ENCODE data around the gene ACADS.

ACADS gene

GRCh38 chr12:120725659-120726509, at the start of gene ACADS:
Gene ACADS, plus strand, starts transcription at chr12:120725826. Its CDS starts 60 bp downstream, at chr12:120725886.
- DNase-seq = peak; percentile 87

- no peak for DNase-seq
Observed at GRCh38 chr12:120677765-120678473, 47.7 kb upstream of the ACADS start.

- DNase-seq = no peak
Observed at GRCh38 chr12:120678572-120678971, 47.1 kb upstream of the ACADS start.

- no peak for DNase-seq
Observed at GRCh38 chr12:120680165-120680738, 45.4 kb upstream of the ACADS start.

- no peak for DNase-seq
Observed at GRCh38 chr12:120684523-120684932, 41.1 kb upstream of the ACADS start.

- DNase-seq = no peak
Observed at GRCh38 chr12:120685522-120685921, 40.1 kb upstream of the ACADS start.

GRCh38 chr12:120686151-120686689, 39.4 kb upstream of the ACADS start:
- peak; percentile 95 for DNase-seq

- DNase-seq = peak; percentile 99
Observed at GRCh38 chr12:120686690-120687577, 38.7 kb upstream of the ACADS start, which contains the start of gene MLEC. Gene MLEC, plus strand, starts transcription at chr12:120687149. Its CDS starts 148 bp downstream, at chr12:120687297.

- no peak for DNase-seq
Observed at GRCh38 chr12:120687578-120688289, 37.9 kb upstream of the ACADS start.

- DNase-seq = no peak
Observed at GRCh38 chr12:120688527-120689071, 37.0 kb upstream of the ACADS start.

- DNase-seq = no peak
Observed at GRCh38 chr12:120689397-120690082, 36.1 kb upstream of the ACADS start.

GRCh38 chr12:120690083-120690450, 35.6 kb upstream of the ACADS start:
- DNase-seq = no peak

- DNase-seq = no peak
Observed at GRCh38 chr12:120690978-120691377, 34.6 kb upstream of the ACADS start.

GRCh38 chr12:120692524-120693033, 33.0 kb upstream of the ACADS start:
- DNase-seq = no peak

- no peak for DNase-seq
Observed at GRCh38 chr12:120693848-120694247, 31.8 kb upstream of the ACADS start.

GRCh38 chr12:120696626-120697025, 29.0 kb upstream of the ACADS start:
- no peak for DNase-seq

- no peak for DNase-seq
Observed at GRCh38 chr12:120697344-120697743, 28.3 kb upstream of the ACADS start.

- no peak for DNase-seq
Observed at GRCh38 chr12:120698665-120699064, 27.0 kb upstream of the ACADS start.

- DNase-seq = no peak
Observed at GRCh38 chr12:120699553-120699952, 26.1 kb upstream of the ACADS start.

- no peak for DNase-seq
Observed at GRCh38 chr12:120700886-120701285, 24.7 kb upstream of the ACADS start.

All from left hindlimb (tissue), 1 donor.